CD4-positive, alpha-beta T cell (primary cell): Measurements from ENCODE around the gene SEL1L. TPM values are rescaled to one million over a fixed set of nuclear protein-coding genes. Genes with fewer than 3 reads are reported as not detected.
"Not testable (repeated sequence)": the region's sequence is repeated elsewhere in the genome, so short reads cannot be mapped to it uniquely, and the experiment has no call there.

ENCODE experiments used
- ATAC-seq: fragments of 200-7000 bp; cut with Tn5 transposase; one replicate; pipeline ENCODE4 v1.10.0; 2022; ENCODE audit warnings: mild to moderate bottlenecking; ENCODE audit not compliant: poor library complexity
- CTCF ChIA-PET: fragments of 350-600 bp; sonication (Branson Sonifier 250); formaldehyde crosslinking; loops from one replicate; lab custom pipeline; 2021; ENCODE audit warnings: antibody characterized with exemption, inconsistent platforms; lab: Charles Lee
- POLR2A ChIA-PET: fragments of 350-600 bp; sonication (Branson Sonifier 250); formaldehyde crosslinking; loops from one replicate; lab custom pipeline; 2021; ENCODE audit warnings: antibody characterized with exemption, inconsistent platforms; lab: Charles Lee
- DNase-seq, 14 experiments: peaks; one replicate each; pipeline ENCODE4 v3.0.0-alpha.2; 2013 to 2020; ENCODE audit warnings: mixed read lengths in 2 of 14
- H3K27ac ChIP-seq, 2 donors: one replicate each; pipeline versions ENCODE4 v1.5.1 to v1.7.0; 2013; ENCODE audit warnings: low read length in 2 of 2, low read depth in 1 of 2, mild to moderate bottlenecking in 1 of 2
- H3K27me3 ChIP-seq, 2 experiments: 1 replicate in 1 of 2; 2 replicates in 1 of 2; pipeline versions ENCODE4 v1.6.1 to v1.7.0; 2013; ENCODE audit warnings: low read length in 2 of 2, control low read depth in 1 of 2, mild to moderate bottlenecking in 1 of 2, moderate library complexity in 1 of 2; ENCODE audit not compliant: insufficient read depth in 2 of 2, control insufficient read depth in 1 of 2
- H3K36me3 ChIP-seq: one replicate; pipeline ENCODE4 v1.6.1; 2013; ENCODE audit warnings: low read length, control low read depth; ENCODE audit not compliant: insufficient read depth
- H3K4me1 ChIP-seq: one replicate; pipeline ENCODE4 v1.6.1; 2013; ENCODE audit warnings: low read length, control low read depth; ENCODE audit not compliant: insufficient read depth
- H3K4me3 ChIP-seq: one replicate; pipeline ENCODE4 v1.5.1; 2013; ENCODE audit warnings: mild to moderate bottlenecking, low read length, moderate library complexity
- H3K9me3 ChIP-seq, 2 experiments: 1 replicate in 1 of 2; 2 replicates in 1 of 2; pipeline versions ENCODE4 v1.6.1 to v1.7.0; 2013; ENCODE audit warnings: low read length in 2 of 2, mild to moderate bottlenecking in 2 of 2, control low read depth in 1 of 2, moderate library complexity in 1 of 2; ENCODE audit not compliant: control insufficient read depth in 1 of 2, insufficient read depth in 1 of 2
- H3K27ac Mint-ChIP-seq: one replicate; pipeline ENCODE4 v1.8.0; 2020; ENCODE audit warnings: mixed read lengths
- H3K27me3 Mint-ChIP-seq: one replicate; pipeline ENCODE4 v1.8.0; 2021; ENCODE audit warnings: mixed read lengths
- H3K36me3 Mint-ChIP-seq: one replicate; pipeline ENCODE4 v1.8.0; 2021; ENCODE audit warnings: low read depth, mixed read lengths
- H3K4me1 Mint-ChIP-seq: one replicate; pipeline ENCODE4 v1.8.0; 2021; ENCODE audit warnings: low read depth, mixed read lengths
- H3K4me3 Mint-ChIP-seq: one replicate; pipeline ENCODE4 v1.8.0; 2020; ENCODE audit warnings: mild to moderate bottlenecking, mixed read lengths
- H3K9me3 Mint-ChIP-seq: one replicate; pipeline ENCODE4 v1.8.0; 2020; ENCODE audit warnings: mixed read lengths
- CTCF ChIP-seq: fragments of 200-600 bp; IDR thresholded peaks from one replicate; pipeline ENCODE4 v1.8.0; 2022; ENCODE audit warnings: antibody characterized with exemption, mild to moderate bottlenecking
- intact Hi-C, 2 experiments: fragments of 100-400 bp; cut with DNase I in 1 of 2; cut with micrococcal nuclease in 1 of 2; formaldehyde crosslinking; loops; one replicate each; pipeline versions ENCODE4 v1.15.1 to v1.9.0; 2023 to 2025; cut with DNase I, micrococcal nuclease
- total RNA-seq, 174 experiments: library from RNA in 2 of 174; stranded (reverse) in 2 of 174; gene quantifications; one replicate each; pipeline ENCODE4 v1.2.3 and lab custom pipeline; 2021 to 2026

Gene SEL1L
- total RNA-seq, 2 experiments from 2014 or later: 40.6 to 46.4 TPM

GRCh38 chr14:81512826-81513225 lies 20.8 kb downstream of the SEL1L start:
- H3K27ac Mint-ChIP-seq, H3K27me3 ChIP-seq, CTCF ChIA-PET, DNase-seq, POLR2A ChIA-PET, intact Hi-C loops, H3K9me3 ChIP-seq, ATAC-seq, H3K9me3 Mint-ChIP-seq, H3K4me3 Mint-ChIP-seq, H3K27me3 Mint-ChIP-seq, H3K4me1 ChIP-seq, H3K4me3 ChIP-seq, H3K27ac ChIP-seq: not testable (repeated sequence)
- peaks cover 51% of the 10 kb centered on the region for H3K36me3 ChIP-seq
- Mint-ChIP-seq H3K4me1 (peaks cover 46% of the 10 kb centered on the region), H3K36me3 (peaks cover 88% of the 10 kb centered on the region)

GRCh38 chr14:81511111-81511904 lies 22.3 kb downstream of the SEL1L start:
- ChIA-PET CTCF (interaction anchor here (1.7 kb wide), 1 partner anchor 27 kb away, joined by 5 read pairs; no protein-coding TSS in a partner anchor), POLR2A (no interaction called here)
- Histone ChIP-seq H3K27ac (no peak overlapping the region), H3K4me1 (no peaks in the 10 kb centered on the region), H3K9me3 (no peaks in the 10 kb centered on the region), H3K36me3 (peaks cover 52% of the 10 kb centered on the region), H3K27me3 (no peaks in the 10 kb centered on the region), H3K4me3 (no peak overlapping the region)
- H3K36me3 Mint-ChIP-seq: peaks cover 88% of the 10 kb centered on the region
- intact Hi-C loops: no loop called here
- DNase-seq (no peak), ATAC-seq (no peak)
- no peak for TF ChIP-seq CTCF
- no peaks in the 10 kb centered on the region for H3K9me3 Mint-ChIP-seq
- no peaks in the 10 kb centered on the region for H3K27me3 Mint-ChIP-seq
- H3K4me3 Mint-ChIP-seq: no peak overlapping the region
- H3K27ac Mint-ChIP-seq: peak overlapping the region; percentile 32
- H3K4me1 Mint-ChIP-seq: peaks cover 52% of the 10 kb centered on the region

- no peak for DNase-seq
- ChIA-PET CTCF (interaction anchor here (1.7 kb wide), 1 partner anchor 26 kb away, joined by 5 read pairs; no protein-coding TSS in a partner anchor), POLR2A (interaction anchor here (0.6 kb wide), 1 partner anchor 289 kb away, joined by 3 read pairs; the partner anchor contains the start of gene GTF2A1)
- no peaks in the 10 kb centered on the region for H3K27me3 ChIP-seq
- peaks cover 58% of the 10 kb centered on the region for H3K36me3 ChIP-seq
- intact Hi-C loops: no loop called here
- H3K9me3 ChIP-seq: no peaks in the 10 kb centered on the region
- no peak for ATAC-seq
- H3K4me1 ChIP-seq: no peaks in the 10 kb centered on the region
- no peak overlapping the region for H3K27ac ChIP-seq
- Mint-ChIP-seq H3K27ac (peak overlapping the region; percentile 5), H3K4me3 (no peak overlapping the region), H3K36me3 (peaks cover 86% of the 10 kb centered on the region), H3K9me3 (no peaks in the 10 kb centered on the region), H3K4me1 (peaks cover 52% of the 10 kb centered on the region), H3K27me3 (no peaks in the 10 kb centered on the region)
- no peak for TF ChIP-seq CTCF
- H3K4me3 ChIP-seq: no peak overlapping the region
Observed at GRCh38 chr14:81509838-81510452, 23.7 kb downstream of the SEL1L start.
